ENCODE measurements around the gene PRX. TPM values are rescaled to one million over a fixed set of nuclear protein-coding genes. Genes with fewer than 3 reads are reported as not detected.

The PRX gene
- total and polyA plus RNA-seq, 2 of the 13 experiments (the other 11 are each of a cell fraction or from before 2014, with no cell fraction given) = 0.66 TPM

- TF ChIP-seq MIER2 (CRISPR knock-in tag; IDR thresholded peaks at IDR 0.05) (no peak), ZNF839 (CRISPR knock-in tag; IDR thresholded peaks at IDR 0.05; ENCODE audit: borderline replicate concordance) (0 out of 2 replicates have a peak, but pooled peaks have one; percentile 20), KAT7 (CRISPR knock-in tag; IDR thresholded peaks at IDR 0.05; ENCODE audit: borderline replicate concordance) (peak; percentile 62; the same call in 1 of the 2 replicates), CEBPG (CRISPR knock-in tag; IDR thresholded peaks at IDR 0.05) (peak; percentile 33; the same call in 1 of the 2 replicates), NAIF1 (CRISPR knock-in tag; IDR thresholded peaks at IDR 0.05; ENCODE audit: borderline replicate concordance) (no peak), ZBTB21 (CRISPR knock-in tag; IDR thresholded peaks at IDR 0.05) (peak; percentile 70; the same call in 1 of the 2 replicates), UBTF (CRISPR knock-in tag; IDR thresholded peaks at IDR 0.05) (peak; percentile 56; the same call in 1 of the 2 replicates), ZNF281 (CRISPR knock-in tag; IDR thresholded peaks at IDR 0.05; ENCODE audit: borderline replicate concordance) (peak; percentile 67; the same call in 1 of the 2 replicates), NONO (IDR thresholded peaks at IDR 0.05) (no peak), NONO (CRISPR knock-in tag; conservative IDR thresholded peaks at IDR 0.05) (peak; percentile 75), TFDP2 (CRISPR knock-in tag; IDR thresholded peaks at IDR 0.05) (peak; percentile 80), SOX5 (CRISPR knock-in tag; IDR thresholded peaks at IDR 0.05; ENCODE audit: borderline replicate concordance) (no peak), MAX (IDR thresholded peaks at IDR 0.05) (peak; percentile 64), NFYC (CRISPR knock-in tag; IDR thresholded peaks at IDR 0.05) (peak; percentile 75), ZNF547 (CRISPR knock-in tag; IDR thresholded peaks at IDR 0.05) (0 out of 2 replicates have a peak, but pooled peaks have one; percentile 27), KLF6 (CRISPR knock-in tag; IDR thresholded peaks at IDR 0.05) (0 out of 2 replicates have a peak, but pooled peaks have one; percentile 51), DR1 (CRISPR knock-in tag; IDR thresholded peaks at IDR 0.05) (no peak; the same call in 1 of the 2 replicates), ZNF331 (CRISPR knock-in tag; IDR thresholded peaks at IDR 0.05) (0 out of 2 replicates have a peak, but pooled peaks have one; percentile 48), ZBTB25 (CRISPR knock-in tag; IDR thresholded peaks at IDR 0.05) (peak; percentile 58; the same call in 1 of the 2 replicates), ZNF709 (CRISPR knock-in tag; IDR thresholded peaks at IDR 0.05) (peak; percentile 77), RARA (CRISPR knock-in tag; IDR thresholded peaks at IDR 0.05) (0 out of 2 replicates have a peak, but pooled peaks have one; percentile 10), SNAPC2 (CRISPR knock-in tag; IDR thresholded peaks at IDR 0.05) (no peak)
Measured at GRCh38 chr19:40444000-40444824, 31.0 kb upstream of the PRX start, which contains the start of gene SERTAD3 (continued).

All from HepG2 (cell line).